ENCODE results near the gene TRPM7.

DNA sequence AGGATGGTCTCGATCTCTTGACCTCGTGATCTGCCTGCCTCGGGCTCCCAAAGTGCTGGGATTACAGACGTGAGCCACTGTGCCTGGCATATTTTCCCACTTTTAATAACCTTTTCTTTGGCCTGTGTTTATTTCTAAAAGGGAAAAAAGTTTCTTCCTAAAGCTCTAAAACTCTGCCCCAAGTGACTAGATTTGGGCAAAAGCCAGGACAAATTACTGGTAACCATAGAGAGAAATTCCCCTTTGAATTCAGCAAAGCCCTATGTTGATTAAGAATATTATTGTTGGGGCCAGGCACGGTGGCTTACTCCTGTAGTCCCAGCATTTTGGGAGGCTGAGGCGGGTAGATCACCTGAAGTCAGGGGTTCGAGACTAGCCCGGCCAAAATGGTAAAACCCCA is 11.5 kb upstream of the TRPM7 start:
- TF ChIP-seq, protein P1, sequence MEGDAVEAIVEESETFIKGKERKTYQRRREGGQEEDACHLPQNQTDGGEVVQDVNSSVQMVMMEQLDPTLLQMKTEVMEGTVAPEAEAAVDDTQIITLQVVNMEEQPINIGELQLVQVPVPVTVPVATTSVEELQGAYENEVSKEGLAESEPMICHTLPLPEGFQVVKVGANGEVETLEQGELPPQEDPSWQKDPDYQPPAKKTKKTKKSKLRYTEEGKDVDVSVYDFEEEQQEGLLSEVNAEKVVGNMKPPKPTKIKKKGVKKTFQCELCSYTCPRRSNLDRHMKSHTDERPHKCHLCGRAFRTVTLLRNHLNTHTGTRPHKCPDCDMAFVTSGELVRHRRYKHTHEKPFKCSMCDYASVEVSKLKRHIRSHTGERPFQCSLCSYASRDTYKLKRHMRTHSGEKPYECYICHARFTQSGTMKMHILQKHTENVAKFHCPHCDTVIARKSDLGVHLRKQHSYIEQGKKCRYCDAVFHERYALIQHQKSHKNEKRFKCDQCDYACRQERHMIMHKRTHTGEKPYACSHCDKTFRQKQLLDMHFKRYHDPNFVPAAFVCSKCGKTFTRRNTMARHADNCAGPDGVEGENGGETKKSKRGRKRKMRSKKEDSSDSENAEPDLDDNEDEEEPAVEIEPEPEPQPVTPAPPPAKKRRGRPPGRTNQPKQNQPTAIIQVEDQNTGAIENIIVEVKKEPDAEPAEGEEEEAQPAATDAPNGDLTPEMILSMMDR (IDR thresholded peaks at IDR 0.05 in 4 of 5, conservative IDR thresholded peaks at IDR 0.05 in 1 of 5) = no peak
- TF ChIP-seq POLR2A (IDR thresholded peaks at IDR 0.05) = no peak

All from gastrocnemius medialis (tissue), 4 donors.